ENCODE results near the gene PFDN6.

DNA sequence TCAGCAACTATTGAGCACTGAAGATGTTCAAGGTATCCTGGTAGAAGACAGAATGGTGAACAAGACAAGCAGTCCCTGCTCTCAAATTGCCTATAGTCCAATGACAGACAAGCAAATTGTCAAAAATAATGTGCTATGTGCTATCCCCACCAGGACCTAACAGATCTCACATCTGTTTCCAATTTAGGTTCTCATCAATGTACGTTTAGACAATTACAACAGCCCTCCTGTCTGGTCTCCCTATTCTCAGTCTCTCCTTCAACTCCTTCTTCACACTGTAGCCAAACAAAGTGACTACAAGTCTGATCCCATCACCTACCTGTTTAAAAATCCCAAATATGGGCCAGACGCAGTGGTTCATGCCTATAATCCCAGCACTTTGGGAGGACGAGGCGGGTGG lies 17.0 kb downstream of the PFDN6 start:
- TF ChIP-seq, protein P1, sequence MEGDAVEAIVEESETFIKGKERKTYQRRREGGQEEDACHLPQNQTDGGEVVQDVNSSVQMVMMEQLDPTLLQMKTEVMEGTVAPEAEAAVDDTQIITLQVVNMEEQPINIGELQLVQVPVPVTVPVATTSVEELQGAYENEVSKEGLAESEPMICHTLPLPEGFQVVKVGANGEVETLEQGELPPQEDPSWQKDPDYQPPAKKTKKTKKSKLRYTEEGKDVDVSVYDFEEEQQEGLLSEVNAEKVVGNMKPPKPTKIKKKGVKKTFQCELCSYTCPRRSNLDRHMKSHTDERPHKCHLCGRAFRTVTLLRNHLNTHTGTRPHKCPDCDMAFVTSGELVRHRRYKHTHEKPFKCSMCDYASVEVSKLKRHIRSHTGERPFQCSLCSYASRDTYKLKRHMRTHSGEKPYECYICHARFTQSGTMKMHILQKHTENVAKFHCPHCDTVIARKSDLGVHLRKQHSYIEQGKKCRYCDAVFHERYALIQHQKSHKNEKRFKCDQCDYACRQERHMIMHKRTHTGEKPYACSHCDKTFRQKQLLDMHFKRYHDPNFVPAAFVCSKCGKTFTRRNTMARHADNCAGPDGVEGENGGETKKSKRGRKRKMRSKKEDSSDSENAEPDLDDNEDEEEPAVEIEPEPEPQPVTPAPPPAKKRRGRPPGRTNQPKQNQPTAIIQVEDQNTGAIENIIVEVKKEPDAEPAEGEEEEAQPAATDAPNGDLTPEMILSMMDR (IDR thresholded peaks at IDR 0.05; ENCODE audit: insufficient read depth, low read length, poor library complexity, severe bottlenecking), result no peak
- TF ChIP-seq EZH2phosphoT487 (conservative IDR thresholded peaks at IDR 0.05; ENCODE audit: low read length), result no peak
